HG03575 (cell line): ENCODE data around the gene TBX20.
"Not testable (repeated sequence)": the region's sequence is repeated elsewhere in the genome, so short reads cannot be mapped to it uniquely, and the experiment has no call there.

ENCODE experiments used
- ATAC-seq: cut with Tn5 transposase; IDR thresholded peaks from one replicate; pipeline ENCODE4 v1.9.1; 2021; ENCODE audit not compliant: unreplicated experiment, insufficient number of reproducible peaks, low FRiP score; ENCODE audit errors: extremely low read depth

The TBX20 gene

DNA sequence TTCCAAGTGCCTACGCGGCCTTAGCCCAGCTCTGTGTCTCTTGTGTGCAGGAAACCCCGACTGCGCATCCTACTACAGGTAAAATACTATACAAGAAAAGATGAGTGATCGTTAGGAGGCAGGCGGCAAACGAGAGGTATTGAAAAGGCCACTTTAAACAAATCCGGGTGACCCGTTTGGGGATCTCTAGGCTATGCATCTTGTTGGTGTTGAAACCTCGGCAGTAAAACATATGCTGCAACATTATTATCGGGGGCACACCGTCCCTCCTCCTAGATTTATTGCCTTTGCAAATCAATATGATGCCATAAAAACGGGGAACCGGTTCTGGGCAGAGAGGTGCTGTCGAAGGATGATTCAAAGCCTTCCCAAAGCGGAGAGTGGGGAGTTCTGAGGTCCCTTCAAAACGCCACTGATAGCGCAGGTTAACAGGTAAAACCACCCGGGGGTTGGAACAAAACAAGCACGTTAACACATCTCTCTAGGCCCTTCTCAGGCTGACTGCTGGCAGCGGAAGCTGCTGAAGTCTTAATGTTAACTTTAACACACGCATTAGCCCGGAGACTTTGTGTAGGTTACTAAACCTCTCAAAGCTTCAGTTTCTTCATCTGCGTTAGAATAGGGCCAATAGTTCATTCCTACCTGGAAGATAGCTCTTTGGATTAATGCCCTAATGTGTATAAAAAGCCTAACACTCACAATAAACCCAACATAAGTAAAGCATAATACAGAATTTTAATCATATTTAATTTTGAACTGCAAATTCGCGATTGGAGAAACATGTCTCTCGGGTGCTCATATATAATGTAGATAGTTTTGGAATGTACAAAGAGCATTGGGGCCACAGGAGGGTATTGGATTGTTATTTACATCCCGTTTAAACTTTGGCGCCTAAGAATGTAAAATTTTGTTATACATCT is 2.6 kb upstream of the TBX20 start:
- ATAC-seq, result no peak

DNA sequence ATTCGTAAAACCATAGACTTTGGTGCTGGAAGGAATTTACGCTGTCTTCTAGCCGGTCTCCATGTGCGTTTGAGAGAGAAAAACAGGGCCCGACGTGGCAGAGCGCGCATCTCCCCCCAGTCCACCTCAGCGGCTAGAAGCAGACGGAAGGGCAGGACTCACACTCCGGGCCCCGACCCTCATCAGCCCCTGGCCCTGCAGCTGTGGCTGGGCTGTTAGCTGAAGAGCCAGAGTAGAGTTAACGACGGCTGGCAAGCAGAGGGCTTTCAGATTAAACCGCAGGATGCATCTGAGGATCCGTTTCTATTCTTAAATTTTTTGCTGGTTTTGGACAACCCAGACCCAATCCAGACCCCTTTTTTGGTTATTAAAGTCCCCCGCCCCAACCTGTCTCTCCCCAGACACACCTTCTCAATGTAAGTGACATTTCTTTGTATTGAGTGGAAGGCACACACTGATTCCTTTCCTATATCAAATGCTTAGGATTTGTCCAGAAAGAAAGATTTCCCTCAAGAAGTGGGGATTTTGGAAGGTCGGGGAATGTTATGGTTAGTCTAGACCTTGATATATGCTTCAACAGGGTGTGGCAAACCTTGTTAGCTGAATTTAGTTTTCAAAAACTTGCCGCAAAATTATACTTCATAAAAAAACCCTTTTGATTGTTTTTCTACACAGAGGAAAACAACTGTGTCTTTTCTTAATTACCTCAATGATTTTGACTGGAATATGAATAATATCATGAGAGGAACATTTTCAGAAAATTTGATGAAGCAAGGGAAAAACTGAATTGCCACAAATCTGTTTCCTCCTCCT is 1.7 kb upstream of the TBX20 start:
- no peak for ATAC-seq

DNA sequence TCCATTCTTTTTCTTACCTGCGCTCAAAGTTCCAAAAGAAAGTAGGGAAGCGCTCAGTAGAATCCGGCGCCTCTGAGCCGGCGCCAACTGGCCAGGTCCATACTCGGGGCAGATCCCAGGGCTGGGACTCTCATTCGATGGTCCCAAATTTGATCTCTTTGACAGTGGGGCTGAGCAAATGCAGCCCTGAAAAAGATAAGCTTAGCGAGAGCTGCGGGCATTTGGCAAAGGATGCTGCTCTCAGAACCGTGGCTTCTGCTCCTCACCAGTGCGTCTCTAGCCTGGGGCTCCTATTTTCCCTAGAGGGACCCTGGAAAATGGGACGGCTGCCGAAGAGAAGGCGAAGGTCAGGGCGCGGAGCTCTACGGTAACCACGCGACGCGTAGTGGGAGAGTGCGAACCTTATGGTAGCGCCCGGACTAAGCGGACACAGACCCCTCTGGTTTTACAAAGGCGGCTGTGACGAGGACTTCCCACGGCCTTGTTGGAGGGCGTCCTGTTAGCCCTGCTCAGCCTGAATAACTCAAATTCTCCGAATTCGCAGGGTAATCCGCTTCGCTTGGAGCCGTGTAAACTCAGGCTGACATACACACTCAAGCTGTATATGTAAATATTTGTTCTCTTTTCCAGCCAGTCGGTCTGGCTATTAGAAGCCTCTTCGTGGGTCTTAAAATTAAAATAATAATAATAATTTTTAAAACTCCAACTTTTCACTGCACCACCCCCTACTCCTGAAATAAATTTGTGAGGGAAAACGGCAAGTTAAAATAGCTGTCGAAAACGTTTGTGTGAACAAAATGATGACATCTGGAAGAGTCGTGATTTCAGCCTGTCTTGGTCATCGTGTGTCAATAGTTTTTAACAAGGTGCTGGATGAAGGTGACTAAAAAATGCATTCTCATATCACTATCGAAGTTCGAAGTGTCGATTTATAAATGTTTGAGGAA is 869 bp upstream of the TBX20 start:
- no peak for ATAC-seq

DNA sequence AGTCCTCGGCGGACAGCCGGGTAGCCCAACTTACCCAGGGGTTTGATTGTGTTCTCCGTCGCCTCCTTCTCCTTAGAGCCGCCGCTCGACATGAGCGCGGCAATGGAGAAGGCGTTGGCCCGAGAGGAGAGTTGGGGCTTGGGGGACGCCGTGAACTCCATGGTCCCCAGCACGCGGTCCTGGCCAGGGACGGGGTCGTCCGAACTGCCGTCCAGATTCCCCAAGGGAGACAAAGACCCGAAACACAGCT is 515 bp downstream of the TBX20 start:
- ATAC-seq, result no peak

DNA sequence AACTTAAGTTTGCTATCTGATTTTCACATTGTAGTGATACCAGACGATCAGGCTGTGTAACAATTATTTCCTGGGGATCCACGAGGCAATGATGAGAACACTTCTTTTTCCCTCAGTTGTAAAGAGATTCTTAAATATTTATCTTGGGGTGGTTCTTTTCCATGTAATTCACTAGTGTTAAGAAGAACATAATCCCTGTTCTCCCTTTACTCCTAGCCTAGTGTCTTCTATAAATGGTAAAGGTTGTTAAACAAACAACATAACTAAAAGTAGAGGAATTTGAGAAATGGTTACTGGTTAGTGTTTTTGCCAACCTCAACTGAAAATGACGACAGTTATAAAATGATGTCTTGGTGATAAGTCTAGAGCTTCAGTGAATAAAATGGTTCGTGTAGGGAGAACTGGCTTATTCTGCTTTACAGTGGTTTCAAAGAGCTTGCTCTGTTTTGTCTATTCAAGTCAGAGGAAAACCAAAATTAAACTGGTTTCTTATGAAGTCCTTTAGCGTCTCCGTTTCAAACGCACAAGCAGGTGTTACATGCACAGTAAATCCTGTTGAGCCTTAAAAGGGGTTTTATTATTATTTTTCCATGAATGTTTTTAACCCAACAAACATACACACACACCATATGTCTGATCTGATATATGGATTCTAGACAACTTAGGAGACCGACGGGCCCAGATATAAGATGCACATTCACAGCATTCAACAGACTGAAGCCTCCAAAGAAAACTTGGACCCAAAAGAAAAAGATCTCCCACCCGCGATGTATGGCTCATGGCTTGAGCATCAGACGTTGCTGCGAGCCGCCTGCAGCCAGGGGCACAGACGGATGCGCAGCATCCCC is 1.1 kb downstream of the TBX20 start:
- no peak for ATAC-seq

DNA sequence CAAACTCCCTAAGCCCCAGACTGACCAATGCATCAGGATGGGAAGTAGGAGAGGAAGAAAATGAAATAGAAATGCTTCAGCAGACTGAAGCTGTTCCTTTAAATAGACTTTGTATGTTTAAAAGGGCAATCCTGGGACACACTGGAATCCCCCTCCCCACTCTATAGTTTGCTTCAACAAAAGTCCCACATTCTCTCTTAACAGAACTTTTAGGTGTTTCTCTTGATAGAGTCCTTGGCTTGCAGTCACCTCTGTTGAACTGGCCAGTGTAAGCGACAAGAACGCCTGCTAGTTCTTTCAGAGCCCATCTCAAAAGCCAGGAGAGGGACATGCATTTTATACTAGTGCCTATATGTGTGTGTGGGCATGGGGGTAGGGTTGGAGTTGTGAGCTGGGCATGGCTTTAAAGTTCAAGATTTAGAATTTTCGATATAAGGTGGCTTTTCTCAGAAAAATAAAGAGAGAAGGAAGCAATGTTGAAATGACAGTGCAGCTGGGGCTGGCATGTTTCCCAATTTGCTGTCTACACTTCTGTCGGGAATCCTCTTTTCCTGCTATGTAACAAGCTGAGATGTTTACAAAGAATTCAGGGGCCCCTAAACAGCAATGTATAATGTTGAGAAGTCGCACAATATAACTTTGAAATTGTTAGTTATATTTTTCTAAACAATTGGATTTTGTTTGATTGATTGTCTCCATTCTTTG is 2.1 kb downstream of the TBX20 start:
- ATAC-seq, result no peak

DNA sequence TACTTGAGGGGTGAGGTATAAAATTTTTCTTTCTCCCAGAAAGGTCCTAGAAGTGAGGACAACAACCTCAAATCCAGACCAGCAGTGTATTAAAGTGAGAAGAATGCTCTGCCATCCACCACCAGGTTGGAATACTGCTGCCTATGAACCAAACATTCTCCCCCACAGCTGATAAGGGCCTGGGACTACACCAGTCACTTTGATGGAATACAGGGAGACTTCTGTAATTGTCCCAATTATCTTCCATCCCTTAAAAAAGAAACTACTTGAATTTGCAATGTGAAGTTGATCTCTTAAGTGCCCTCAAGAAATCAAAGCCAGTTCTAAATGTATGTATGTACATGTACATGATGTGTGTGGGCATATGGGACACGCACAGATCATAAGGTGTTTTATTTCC is 3.0 kb downstream of the TBX20 start:
- no peak for ATAC-seq

DNA sequence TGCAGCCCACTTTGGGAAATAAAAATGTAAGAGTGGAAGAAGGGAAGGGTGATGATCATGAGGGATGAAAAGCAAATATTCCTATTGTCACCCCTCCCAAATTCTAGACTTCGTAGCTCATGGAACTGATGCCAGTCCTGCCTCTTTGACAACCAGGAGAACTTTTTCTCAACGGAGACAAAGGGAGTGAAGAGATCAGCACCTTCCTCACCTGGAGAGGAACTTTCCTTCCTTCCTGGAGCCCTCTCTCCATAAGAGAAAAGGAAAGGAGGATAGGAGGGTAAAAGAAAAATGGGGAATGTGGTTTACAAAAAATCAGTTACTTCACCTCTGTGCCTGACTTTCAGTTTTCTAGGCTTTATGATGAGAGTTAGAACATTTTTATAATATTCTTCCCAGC is 3.4 kb downstream of the TBX20 start:
- no peak for ATAC-seq

DNA sequence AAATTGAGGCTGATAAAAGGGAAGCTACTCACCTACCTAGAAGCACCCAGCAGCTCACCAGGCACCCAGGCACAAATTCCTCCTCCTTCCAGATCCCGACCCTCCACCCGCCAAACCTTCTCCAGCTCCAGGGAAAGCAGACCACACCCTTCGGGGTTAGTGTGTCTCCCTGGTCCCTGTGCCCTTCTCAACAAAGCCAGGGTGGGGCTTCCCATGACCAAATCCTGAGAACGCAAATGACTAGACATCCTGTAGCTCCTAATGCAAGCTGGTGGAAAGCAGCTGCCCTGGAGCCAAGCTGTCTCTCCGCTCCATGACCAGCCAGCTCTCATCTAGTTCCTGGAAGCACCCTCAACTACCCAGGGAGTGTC is 4.4 kb downstream of the TBX20 start:
- ATAC-seq, result no peak

DNA sequence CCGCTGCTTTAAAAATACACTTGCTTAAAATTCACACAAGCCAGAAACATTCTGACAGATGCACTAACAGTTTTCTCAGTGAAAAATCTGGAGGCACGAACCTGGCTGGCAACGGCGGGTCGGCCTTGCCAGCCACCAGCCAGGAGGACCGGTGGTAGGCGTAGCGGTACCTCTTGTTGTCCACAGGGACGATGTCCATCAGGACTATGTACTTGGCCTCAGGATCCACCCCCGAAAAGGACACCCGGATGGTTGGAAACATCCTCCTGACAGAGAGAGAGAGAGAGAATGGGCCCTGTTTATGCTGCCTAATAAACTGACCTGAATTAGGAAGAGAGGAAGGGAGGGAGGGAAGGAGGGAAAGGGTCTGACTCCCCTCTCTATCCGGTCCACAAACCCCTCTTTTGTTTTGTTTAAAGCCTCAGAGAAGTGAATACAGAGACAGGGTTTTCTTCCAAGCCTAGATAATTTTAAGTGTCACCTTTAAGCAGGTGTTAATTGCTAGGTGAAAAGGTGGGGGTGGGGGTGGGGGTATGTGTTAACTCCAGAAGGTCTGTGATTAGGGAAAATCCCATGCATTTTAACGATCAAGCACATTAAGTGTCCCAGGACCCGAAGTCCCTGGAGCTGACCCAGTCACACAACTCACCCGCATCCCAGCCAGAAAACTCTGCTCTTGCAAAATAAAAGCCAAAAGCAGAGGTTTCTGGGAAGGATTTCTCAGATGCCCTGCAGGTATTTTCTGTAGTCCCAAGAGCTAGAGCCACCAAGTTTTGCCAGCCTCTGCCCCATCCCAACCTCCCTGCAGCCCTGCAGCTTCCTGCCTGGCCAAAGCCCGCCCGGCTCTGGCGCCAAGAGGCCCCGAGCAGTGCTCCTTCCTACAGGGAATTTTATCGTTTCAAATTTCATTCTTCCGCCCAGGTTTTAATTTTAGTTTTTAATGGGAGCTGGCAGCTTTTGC is 5.0 kb downstream of the TBX20 start:
- ATAC-seq, result no peak

DNA sequence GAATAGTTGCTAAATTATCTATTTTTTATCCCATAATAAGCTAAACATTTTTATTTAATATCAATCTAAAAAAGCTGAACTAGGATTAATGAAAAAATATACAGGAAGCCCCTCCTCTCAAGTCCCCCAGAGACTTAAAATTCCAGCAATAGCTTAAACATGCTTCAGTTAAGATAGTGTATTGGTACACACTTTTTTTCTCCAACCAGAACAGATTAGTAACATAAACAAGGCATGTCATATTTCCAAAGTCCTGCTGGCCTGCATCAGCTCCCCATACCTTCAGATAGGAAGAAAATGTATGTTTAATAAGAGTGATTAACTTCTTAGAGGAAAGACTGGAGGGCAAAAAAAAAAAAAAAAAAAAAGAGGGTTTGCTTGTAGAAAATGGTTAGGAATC is 7.1 kb downstream of the TBX20 start:
- ATAC-seq, result no peak

DNA sequence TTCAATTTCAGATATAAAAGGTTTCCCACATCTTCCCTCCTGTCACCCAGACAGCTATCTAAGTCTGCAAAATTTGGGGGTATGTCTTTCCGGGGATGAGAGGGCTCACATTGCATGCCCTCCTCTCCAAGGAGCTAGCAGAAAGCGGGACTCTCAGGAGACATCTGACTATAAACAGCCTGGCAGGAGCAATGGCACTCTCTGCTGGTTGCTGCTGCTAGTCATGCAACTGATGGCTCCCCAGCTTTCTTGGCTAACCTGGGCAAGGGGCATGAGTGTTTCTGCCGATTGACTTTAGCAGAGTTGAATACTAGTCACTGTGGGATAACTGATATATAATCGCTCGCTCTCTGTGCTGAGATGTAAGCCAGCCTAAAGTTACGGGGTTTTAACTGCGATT is 12.0 kb downstream of the TBX20 start:
- no peak for ATAC-seq

DNA sequence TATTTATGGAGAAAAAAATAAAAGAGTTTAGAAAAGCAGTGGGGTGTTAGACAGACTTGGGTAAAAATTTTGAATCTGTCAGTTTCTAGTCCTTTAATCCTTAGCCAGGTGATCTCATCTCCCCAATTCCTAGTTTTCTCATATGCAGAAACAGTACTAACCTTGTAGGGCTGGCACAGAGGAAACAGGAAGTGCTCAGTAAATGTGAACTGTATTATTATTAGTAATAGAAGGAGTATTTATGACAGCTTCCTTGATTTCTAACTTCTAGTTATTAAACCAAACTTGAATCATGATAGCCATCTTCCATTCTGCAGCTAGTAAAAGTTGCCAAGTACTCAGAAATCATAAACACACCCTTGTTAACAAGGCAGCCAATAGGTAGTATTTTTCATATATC is 12.5 kb downstream of the TBX20 start:
- ATAC-seq, result no peak

DNA sequence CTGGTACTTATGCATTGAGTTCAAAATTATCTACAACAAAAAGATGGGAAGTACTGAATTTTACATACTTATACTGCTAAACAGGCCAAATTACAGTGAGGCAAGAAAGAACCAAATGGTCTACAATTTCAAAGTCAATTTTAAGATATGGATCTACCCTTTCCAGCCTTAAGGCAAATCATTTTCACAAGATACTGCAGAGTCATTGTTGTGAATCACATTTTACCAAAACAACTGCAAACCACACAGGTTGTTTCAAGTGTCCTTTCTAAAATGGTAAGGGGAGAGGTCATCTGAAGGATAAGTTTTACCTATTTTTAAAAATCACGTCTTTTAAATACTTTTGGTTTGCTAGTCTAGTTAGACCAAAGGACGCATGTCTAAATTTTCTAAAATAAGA is 12.9 kb downstream of the TBX20 start:
- ATAC-seq, result not testable (repeated sequence)

DNA sequence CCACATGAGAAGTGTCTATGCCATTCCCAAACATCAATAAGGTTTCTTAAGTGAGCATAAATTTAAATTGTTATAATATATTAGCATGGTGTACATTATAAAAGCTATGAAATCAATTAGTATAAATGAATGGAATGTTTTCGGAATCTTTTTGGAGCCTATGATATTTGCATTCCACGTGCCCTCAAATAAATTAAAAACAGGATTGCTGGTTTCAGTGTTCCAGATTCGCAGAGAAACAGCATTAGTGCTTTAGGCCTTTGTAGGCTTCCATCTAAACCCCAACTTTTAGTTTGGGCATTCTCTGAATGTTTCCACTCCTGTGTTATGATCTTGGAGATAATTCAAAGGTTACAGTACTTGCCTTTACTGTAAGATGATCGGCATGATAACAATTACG is 15.4 kb downstream of the TBX20 start:
- not testable (repeated sequence) for ATAC-seq

DNA sequence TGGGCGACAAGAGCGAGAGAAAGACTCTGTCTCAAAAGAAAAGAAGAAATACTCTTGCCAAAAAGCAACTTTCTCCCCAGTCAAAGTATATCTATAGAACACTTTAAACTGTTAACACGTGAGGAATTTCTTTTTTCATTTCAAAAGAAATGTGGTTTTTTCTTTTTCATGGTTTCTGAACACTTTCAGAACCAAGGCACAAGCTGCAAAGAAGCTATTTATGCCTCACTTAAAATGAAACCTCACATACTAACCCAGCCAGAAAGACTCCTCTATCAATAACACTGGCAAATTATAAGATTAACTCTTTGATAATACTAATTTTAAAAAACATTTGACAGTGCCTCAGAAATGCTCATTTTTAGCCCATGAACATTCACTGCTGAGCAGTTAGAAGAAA is 20.9 kb downstream of the TBX20 start:
- ATAC-seq, result no peak

DNA sequence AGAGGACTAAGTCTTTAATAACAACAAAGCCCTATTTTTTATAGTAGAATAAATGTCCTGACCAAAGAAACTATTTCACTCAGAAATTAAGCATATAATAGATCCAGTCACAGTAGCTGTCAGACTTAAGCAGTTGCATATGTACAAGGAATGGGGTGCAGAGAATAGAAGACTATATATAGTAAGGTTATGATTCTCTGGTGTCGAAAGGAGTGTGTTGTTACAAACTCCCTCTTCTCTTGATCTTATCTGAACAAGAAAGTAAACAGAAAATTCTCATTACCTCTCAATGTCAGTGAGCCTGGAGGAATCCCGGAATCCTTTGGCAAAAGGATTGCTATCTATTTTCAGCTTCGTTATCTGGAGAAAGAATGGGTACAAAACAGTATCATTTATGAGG is 22.7 kb downstream of the TBX20 start:
- not testable (repeated sequence) for ATAC-seq
